ENCODE measurements around the gene ITM2C.

Gene ITM2C

GRCh38 chr2:230849633-230850357 lies 14.9 kb upstream of the ITM2C start:
- no peak overlapping the region for H3K4me3 ChIP-seq (ENCODE audit: low read depth, low read length)
- TF ChIP-seq CTCF (IDR thresholded peaks at IDR 0.05; ENCODE audit: borderline replicate concordance, insufficient read depth, low read depth, low read length) = peak; percentile 96

GRCh38 chr2:230850358-230850658 lies 14.4 kb upstream of the ITM2C start:
- no peak overlapping the region for H3K4me3 ChIP-seq (ENCODE audit: low read depth, low read length)
- no peak for TF ChIP-seq CTCF (IDR thresholded peaks at IDR 0.05; ENCODE audit: borderline replicate concordance, insufficient read depth, low read depth, low read length)

GRCh38 chr2:230852113-230852512 lies 12.6 kb upstream of the ITM2C start:
- no peak overlapping the region for H3K4me3 ChIP-seq (ENCODE audit: low read depth, low read length)
- no peak for TF ChIP-seq CTCF (IDR thresholded peaks at IDR 0.05; ENCODE audit: borderline replicate concordance, insufficient read depth, low read depth, low read length)

- TF ChIP-seq CTCF (IDR thresholded peaks at IDR 0.05; ENCODE audit: borderline replicate concordance, insufficient read depth, low read depth, low read length) = no peak
- no peak overlapping the region for H3K4me3 ChIP-seq (ENCODE audit: low read depth, low read length)
Measured at GRCh38 chr2:230861552-230862255, 3.0 kb upstream of the ITM2C start.

GRCh38 chr2:230862292-230862691 lies 2.5 kb upstream of the ITM2C start:
- H3K4me3 ChIP-seq (ENCODE audit: low read depth, low read length) = no peak overlapping the region
- no peak for TF ChIP-seq CTCF (IDR thresholded peaks at IDR 0.05; ENCODE audit: borderline replicate concordance, insufficient read depth, low read depth, low read length)

- H3K4me3 ChIP-seq (ENCODE audit: low read depth, low read length) = no peak overlapping the region
- no peak for TF ChIP-seq CTCF (IDR thresholded peaks at IDR 0.05; ENCODE audit: borderline replicate concordance, insufficient read depth, low read depth, low read length)
Measured at GRCh38 chr2:230863031-230863430, 1.7 kb upstream of the ITM2C start.

Measured in GM12875 (cell line).